OCI-LY7 (cell line): ENCODE measurements around the gene CENPK.

ENCODE experiments used
- CTCF ChIP-seq: fragments of 200-600 bp; sonication (generic); conservative IDR thresholded peaks from 2 replicates; pipeline ENCODE4 v1.5.1; 2014; ENCODE audit warnings: mild to moderate bottlenecking, antibody characterized with exemption, low read length, moderate library complexity, mixed read lengths
- EZH2phosphoT487 ChIP-seq: fragments of 200-600 bp; sonication (generic); IDR thresholded peaks from 2 replicates; pipeline ENCODE4 v1.6.1; 2018; ENCODE audit warnings: low read depth, borderline replicate concordance, mild to moderate bottlenecking, mixed run types, antibody characterized with exemption, low read length, moderate library complexity, mixed read lengths

DNA sequence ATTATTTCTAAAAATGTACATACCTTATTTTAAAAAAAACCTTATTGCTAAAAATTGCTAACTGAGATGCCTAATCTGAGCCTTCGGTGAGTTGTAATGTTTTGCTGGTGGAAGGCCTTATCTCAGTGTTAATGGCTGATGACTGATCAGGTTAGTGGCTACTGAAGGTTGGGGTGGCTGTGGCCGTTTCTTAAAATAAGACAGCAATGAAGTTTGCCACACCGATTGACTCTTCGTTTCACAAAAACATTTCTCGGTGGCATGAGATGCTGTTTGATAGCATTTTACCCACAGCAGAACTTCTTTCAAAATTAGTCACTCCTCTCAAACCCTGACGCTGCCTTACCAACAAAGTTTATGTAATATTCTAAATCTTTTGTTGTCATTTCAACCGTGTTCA, 14.7 kb downstream of the CENPK start:
- TF ChIP-seq CTCF: no peak
- TF ChIP-seq EZH2phosphoT487: no peak
